DMS79 treated with DMSO at 0.1 percent for 48 hours (cell line): ENCODE data around the gene PDCL3.

Source experiments
- DNase-seq: peaks from one replicate; lab custom pipeline; 2025; lab: John Stamatoyannopoulos, UW

The PDCL3 gene

GRCh38 chr2:100562613-100563406 lies at the start of gene PDCL3:
Gene PDCL3 (plus strand): TSS chr2:100562993. CDS start chr2:100563068, 75 bp downstream.
- peak; percentile 96 for DNase-seq

- no peak for DNase-seq
Observed at GRCh38 chr2:100513650-100514049, 49.1 kb upstream of the PDCL3 start.

GRCh38 chr2:100517556-100517955 lies 45.2 kb upstream of the PDCL3 start:
- no peak for DNase-seq

GRCh38 chr2:100518801-100519200 lies 44.0 kb upstream of the PDCL3 start:
- DNase-seq = no peak

- DNase-seq = no peak
Observed at GRCh38 chr2:100520224-100520623, 42.6 kb upstream of the PDCL3 start.

GRCh38 chr2:100522430-100522829 lies 40.4 kb upstream of the PDCL3 start:
- DNase-seq = no peak

GRCh38 chr2:100524331-100524730 lies 38.5 kb upstream of the PDCL3 start:
- no peak for DNase-seq

- DNase-seq = no peak
Observed at GRCh38 chr2:100526868-100527267, 35.9 kb upstream of the PDCL3 start.

GRCh38 chr2:100527440-100528015 lies 35.3 kb upstream of the PDCL3 start:
- DNase-seq = no peak

GRCh38 chr2:100529176-100529575 lies 33.6 kb upstream of the PDCL3 start:
- no peak for DNase-seq

- DNase-seq = no peak
Observed at GRCh38 chr2:100529900-100530299, 32.9 kb upstream of the PDCL3 start.

GRCh38 chr2:100535855-100536254 lies 26.9 kb upstream of the PDCL3 start:
- no peak for DNase-seq

- no peak for DNase-seq
Observed at GRCh38 chr2:100537918-100538317, 24.9 kb upstream of the PDCL3 start.

- no peak for DNase-seq
Observed at GRCh38 chr2:100539221-100539620, 23.6 kb upstream of the PDCL3 start.

- DNase-seq = no peak
Observed at GRCh38 chr2:100541404-100541803, 21.4 kb upstream of the PDCL3 start.

- no peak for DNase-seq
Observed at GRCh38 chr2:100542418-100542817, 20.4 kb upstream of the PDCL3 start.

- no peak for DNase-seq
Observed at GRCh38 chr2:100544911-100545596, 17.7 kb upstream of the PDCL3 start.

- no peak for DNase-seq
Observed at GRCh38 chr2:100546469-100546868, 16.3 kb upstream of the PDCL3 start.

- DNase-seq = no peak
Observed at GRCh38 chr2:100548771-100549170, 14.0 kb upstream of the PDCL3 start.

GRCh38 chr2:100551303-100551702 lies 11.5 kb upstream of the PDCL3 start:
- no peak for DNase-seq

- DNase-seq = no peak
Observed at GRCh38 chr2:100554798-100555407, 7.9 kb upstream of the PDCL3 start.

- no peak for DNase-seq
Observed at GRCh38 chr2:100556746-100557145, 6.0 kb upstream of the PDCL3 start.
